HG02798 (cell line): ENCODE data around the gene PSMB10.

Experiments
- ATAC-seq: cut with Tn5 transposase; IDR thresholded peaks from one replicate; pipeline ENCODE4 v1.9.1; 2021; ENCODE audit warnings: mild to moderate bottlenecking; ENCODE audit not compliant: unreplicated experiment, poor library complexity

PSMB10 gene

DNA sequence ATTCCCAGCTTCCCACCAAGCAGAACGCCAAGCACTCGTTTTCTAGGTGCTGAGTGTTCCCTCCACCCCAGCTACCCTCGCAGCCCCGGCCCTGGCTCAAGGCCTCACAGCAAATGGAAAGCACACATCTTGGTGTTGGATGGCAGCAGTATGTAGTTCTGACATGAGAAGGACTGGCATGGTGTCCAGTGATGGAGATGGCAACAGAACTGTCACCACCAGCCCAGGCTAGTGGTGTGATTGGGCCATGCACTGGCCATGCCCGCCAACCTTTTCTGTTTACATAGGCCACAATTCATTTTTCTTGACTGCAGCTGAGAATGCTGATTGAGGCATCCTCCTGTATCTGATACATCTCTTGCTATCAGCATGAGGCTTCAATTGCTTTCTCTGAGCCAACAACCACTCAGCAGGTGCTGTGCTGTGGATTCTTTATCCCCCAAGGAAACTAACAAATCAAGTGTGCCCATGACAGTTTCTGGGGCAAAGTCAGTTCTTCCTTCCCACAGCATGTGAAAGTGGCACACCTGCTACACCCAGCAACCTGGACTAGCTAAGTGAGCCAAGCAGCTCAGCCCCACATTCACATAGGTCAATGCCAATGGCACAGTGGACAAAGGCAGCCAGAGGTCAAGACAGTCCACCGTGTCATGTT is 28.0 kb upstream of the PSMB10 start:
- no peak for ATAC-seq

GRCh38 chr16:67963662-67964321 is 27.1 kb upstream of the PSMB10 start:
- no peak for ATAC-seq

DNA sequence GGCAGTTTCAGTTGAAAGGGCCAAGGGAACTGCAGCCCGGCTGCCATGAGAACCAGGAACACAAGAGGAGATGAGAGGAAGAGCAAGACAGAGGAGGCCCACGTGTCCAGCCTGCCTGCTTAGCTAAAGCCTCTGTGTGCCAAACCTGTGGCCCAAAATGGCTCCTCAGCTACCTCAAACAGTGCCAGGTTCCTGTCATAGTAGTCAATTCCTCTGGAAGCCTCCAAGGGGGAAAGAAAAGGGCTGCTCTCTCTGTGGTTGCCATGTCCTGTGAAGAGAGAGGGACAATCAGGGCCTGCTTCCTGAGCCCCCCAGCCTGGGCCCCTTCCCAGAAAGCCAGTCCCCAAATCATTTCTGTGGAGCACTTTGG is 26.6 kb upstream of the PSMB10 start:
- ATAC-seq = no peak

DNA sequence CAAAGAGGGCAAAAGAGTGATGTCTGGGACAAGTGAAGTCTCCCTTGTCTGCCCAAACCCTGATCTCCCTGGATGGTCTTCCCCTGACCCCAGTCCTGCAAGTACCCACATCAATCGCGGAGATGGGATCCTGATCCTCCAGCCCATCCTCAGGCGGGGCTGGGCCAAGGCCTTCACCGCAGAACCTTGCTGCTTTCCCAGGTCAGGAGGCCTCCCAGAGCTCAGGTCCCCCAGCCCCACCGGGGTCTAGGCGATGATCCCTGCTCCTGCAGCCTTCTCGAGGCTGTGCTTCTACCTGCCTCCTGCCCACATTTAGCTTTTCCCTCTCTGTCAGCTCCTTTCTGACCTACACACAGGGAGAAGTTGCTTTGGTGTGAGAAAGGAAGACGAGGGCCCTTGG is 25.5 kb upstream of the PSMB10 start:
- no peak for ATAC-seq

GRCh38 chr16:67961551-67961957 is 24.9 kb upstream of the PSMB10 start:
- ATAC-seq = no peak

GRCh38 chr16:67959536-67960329 is 23.1 kb upstream of the PSMB10 start:
- ATAC-seq = no peak

- no peak for ATAC-seq
Measured at GRCh38 chr16:67957622-67958021, 21.0 kb upstream of the PSMB10 start.

DNA sequence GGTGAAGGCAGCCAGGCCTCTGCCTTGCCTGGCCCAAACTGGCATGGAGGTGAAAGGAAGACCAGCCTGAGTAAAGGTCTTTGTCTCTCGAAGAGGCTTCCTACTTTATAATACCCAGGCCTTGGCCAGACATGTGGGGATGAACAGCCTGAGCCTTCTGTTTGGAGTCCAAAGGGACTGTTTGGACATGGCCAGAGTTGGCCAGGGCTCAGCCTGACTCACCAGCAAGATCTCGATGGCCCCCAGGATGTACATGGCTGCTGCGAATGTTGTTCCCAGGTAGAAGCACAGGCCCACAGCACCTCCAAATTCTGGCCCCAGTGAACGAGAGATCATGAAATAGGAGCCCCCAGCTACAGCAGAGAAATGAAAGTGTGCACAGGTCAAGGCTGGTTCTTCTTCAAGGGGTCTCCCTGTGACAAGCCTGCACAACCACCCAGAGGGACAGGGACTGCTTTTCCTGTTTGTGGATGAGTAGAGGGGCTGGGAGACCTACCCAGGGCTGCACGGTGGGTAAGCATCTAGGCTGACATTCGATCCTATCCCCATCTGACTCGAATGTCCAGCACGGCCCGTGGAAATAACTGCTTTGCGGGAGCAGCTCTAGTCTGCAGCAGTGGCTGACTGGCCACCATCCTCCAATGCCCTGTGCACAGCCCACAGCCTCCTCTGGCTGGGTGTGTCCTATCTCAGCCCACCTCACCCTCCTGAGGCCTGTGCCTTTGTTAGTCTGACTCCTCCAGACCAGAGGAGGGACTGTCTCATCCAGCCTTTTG is 18.0 kb upstream of the PSMB10 start:
- no peak for ATAC-seq

DNA sequence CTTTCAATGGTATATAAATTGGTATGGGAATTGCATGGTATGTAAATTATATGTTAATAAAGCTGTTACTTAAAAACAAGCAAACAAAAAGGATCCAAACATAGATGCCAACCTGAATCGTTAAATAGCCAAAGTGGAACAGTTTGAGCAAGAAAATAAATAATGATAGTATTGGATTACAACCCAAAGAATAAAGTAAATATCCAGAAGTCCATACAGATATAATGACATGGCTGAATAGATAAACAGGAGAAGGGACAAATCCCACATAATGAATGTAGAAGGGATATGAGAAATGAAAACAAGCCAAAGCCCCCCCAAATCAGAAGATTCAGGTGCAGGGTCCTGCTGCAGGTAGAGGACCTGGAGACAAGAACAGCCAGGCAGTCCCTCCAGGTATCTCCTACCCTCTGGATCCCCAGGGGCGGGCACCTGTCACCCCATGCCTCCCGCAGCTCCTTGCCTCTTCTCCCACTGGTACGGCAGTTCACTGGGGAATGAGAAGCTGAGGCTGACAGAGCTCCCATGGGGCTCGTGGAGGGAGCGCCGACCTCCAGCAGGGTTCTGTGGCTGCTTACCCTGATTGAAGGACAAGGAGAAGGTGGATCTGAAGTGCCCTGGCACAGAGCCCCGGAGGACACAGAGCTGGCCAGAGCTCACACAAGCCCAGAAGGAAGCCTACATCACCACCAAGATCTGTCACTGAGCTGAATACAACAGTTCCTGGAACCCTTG is 17.2 kb upstream of the PSMB10 start:
- ATAC-seq = no peak

DNA sequence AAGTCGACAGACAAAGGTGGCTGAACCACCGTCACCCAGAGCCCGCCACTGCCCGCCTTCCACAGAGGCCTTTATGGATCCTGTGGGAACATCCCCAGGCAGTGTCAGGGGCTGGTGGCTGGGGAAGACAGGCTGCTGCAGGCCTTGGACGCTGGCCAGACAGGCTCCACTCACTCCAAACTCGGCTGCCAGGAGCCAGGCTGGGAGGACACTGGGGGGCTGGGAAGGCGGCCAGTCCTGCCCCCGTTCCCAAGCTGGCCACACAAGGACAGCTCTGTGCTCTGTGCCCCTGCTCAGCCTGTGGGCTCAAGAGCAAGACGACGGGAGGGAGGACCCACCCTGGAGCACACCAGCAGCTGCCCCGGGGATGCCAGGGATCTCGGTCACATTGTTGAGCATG is 14.8 kb upstream of the PSMB10 start:
- no peak for ATAC-seq

DNA sequence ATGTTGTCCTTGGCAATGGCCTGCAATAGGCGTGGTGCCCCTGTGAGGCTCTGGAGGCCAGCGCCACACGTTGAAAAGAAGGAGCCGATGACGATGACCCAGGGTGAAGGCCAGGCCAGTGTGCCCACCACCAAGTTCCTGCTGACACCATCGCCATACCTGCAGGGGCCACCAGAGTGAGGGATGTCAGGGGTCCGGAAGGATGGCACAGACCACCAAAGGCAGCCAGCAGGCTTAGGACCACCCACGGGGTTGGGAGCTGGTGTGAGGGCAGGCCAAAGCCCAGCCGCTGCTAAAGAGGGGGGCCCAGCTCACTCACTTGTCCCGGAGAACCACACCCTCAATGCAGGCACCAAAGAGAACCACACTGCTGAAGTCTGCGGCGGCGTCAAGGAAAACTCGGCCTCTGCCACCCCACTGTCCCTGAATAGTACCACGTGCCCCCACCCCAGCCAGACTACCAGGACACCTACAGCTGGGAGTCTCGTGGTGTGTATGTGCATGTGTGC is 13.7 kb upstream of the PSMB10 start:
- no peak for ATAC-seq

GRCh38 chr16:67949645-67950044 is 13.0 kb upstream of the PSMB10 start:
- no peak for ATAC-seq

DNA sequence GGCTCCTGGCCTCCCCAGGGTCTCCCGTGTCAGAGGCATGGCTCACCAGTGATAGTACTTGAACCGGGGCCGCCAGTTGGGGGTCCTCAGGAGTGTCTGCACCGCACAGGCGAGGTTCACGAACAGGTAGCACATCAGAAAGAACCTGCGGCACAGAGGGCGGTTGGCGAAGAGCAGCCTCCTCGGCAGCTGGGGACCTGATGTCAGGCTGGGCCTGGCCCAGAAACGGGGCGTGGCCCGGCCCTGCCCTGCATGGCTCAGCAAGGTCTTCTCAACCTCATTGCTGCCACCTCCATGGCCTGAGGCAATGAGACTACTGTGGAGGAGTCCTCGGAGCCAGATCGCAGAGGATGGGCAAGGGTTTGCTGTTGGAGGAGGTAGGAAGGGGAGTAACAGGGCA is 11.4 kb upstream of the PSMB10 start:
- no peak for ATAC-seq

- no peak for ATAC-seq
Measured at GRCh38 chr16:67946966-67947558, 10.4 kb upstream of the PSMB10 start.

- ATAC-seq = no peak
Measured at GRCh38 chr16:67946128-67946569, 9.5 kb upstream of the PSMB10 start.

DNA sequence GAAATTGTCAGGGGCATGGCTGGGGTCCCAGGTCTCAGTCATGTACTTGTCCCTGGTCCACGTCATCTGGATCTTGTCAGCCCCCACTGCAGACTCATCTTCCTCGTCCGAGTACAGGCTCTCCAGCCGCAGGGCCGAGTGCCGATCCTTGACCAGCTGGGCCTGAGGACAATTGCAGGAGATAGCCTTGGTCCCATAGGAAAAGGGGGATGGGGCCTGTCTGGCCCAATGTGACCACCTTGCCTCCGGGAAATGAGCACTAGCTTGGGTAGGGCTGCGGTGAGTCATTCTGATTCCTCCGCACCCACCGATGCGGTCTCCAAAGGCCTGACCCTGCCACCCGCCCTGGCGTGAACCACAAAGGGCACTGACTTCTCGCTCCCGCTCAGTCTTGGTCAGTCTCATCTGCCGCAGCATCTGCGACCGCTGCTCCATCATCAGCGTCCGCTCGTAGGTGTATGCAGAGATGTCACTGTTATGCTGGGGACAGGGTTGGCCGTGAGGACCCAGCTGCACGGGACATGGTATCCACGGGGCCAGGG is 8.8 kb upstream of the PSMB10 start:
- no peak for ATAC-seq

GRCh38 chr16:67944690-67945391 is 8.2 kb upstream of the PSMB10 start:
- ATAC-seq = no peak

DNA sequence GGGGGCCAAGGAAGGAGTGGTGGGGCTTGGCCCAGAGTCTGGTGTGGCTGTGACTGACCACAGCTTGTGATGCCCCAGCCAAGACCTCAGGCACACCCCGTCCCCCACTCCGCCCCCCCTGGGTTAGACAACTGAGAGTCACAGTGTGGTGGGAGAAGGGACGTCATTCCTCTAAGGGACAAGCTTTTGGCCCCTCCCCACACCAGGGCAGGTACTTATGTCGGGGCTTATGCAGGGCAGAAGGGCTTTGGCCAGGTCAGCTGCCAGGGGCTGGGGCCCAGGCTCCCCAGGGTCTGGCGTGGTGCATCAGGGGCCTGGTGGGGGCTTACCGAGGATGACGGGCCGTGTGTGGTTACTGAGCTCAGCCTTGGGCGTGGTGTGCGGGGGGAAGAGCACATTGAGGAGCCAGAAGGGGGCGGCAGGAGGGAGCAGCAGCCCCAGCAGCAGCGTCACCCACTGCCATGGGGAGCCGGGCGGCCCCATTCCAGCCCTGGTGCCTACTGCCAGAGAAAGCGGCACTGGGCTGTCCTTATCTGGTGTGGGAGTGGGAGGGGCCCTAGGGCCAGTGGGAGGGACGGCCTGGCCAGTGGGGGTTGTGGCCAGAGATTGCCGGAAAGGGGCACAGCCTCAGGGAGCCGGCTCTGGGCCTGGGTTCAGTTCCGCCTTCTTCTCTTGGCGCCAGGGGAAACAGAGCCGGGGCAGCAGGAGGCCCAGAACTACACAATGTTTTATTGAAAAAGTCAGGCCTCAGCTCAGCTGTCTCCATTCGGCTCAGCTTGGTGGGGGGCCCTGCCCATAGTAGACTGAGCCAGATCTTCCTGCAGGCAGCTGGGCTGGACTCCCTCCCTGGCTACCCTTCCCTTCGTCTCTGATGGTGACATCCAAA is 7.2 kb upstream of the PSMB10 start, which contains the start of gene LCAT:
Gene LCAT, minus strand, starts transcription at position 502 of the 886 bp plus-strand sequence. Its CDS starts 19 bp downstream, at position 483.
- ATAC-seq = no peak
